GM10847 (cell line): ENCODE results near the gene TRIM9.

ENCODE experiments used
- POLR2A ChIP-seq: IDR thresholded peaks from 2 replicates; pipeline ENCODE4 v1.6.1; 2011; ENCODE audit not compliant: insufficient read length; ENCODE audit errors: extremely low read depth

Gene TRIM9

DNA sequence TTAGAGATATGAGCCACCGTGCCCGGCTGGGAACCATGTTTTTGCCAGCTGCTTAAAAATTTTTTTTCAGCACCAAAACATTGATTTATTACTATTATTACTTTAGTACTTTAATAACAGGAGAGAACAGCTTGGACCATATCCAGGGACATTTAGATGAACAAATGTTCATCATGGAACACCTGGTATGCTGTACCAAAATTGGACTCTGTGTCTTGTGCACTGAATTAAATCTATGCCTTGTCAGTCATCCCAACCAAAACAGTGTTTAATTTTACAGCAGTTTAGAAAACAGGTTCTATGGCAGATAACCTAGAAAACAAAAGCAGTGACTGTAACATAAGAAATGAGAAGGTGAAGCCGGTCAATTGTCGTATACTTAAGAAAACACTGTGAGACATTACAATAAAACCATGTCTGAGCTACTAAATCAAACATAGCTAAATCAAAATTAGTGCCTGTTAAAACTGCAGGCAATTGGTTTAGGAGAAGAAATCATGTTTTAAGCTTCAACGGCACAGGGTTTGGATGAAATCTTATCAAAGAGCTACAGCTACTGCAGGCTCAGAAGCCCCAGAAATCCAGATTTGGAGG lies 92.4 kb downstream of the TRIM9 start:
- TF ChIP-seq POLR2A = no peak

DNA sequence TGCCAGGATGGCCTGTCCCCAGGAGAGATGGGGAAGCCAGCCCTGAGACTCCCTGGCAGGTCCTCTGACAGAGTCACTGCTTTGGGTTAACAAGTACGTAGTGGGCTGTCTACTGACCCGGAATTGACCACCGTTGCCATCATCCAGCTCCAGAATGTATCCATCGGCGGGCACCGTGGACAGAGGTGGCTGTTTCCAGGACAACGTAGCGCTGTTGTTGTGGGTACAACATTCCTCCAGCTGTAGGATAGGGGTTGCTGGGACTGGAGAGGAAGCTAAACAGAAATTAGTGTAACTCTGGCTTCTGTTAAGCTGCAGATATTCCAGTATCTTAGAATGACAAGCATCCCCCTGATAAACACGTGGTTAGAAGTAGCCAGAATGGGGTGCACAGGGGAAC lies 94.3 kb downstream of the TRIM9 start:
- TF ChIP-seq POLR2A = no peak

DNA sequence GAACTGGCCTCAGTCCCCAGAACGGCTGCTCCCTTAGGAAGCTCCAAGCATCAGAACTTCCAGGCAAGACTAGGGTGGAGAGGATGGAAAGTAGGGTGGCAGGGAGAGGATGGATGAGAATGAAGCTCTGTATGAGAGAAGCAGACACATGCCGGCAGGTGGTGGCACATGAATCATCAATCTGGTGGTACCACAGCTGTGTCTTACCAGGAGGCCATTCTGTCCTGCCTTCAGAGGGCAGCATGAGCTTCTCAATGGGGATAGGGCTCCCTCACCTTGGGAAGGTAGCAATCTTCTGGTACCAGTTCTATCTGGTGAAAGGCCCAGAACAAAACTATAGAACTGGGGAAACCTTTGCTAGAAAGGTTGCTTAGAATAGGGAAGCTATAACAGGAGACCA lies 95.2 kb downstream of the TRIM9 start:
- no peak for TF ChIP-seq POLR2A

DNA sequence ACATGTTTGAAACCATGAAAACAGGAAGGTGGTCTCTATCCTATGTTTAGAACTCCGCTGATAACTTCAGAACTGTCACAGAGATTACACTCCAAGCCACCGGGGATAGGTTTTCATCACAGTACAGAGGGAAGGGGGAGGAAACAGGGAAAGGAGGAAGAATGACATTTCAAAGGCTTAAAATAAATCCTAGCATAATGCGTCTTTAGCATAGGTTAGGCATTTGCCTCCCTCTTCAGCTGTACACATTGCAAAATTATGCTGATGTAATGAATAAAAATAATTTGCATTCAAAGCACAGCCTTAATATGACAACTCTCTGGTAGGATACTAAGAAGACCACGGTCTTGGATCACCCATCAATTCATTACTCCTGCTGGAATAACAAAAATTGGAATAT lies 96.3 kb downstream of the TRIM9 start:
- no peak for TF ChIP-seq POLR2A

DNA sequence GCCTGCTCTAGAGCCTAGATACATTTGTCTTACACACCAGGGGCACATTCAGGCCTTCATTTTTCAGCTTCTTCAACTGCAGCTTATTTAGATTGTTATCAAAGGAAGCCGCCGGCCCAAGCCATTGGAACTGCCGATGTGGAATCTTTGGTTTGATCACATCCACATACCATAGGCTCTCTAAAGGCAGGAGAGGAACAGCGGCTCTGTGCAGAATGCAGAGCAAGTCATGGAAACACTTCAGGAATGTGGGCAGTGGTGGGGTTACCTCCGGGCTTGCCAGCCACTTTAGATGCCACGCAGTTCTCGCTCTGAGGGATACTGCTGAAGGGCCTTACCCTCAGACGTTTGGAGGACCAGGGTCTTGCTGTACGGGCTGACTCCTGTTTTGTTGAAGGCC lies 97.2 kb downstream of the TRIM9 start:
- no peak for TF ChIP-seq POLR2A

DNA sequence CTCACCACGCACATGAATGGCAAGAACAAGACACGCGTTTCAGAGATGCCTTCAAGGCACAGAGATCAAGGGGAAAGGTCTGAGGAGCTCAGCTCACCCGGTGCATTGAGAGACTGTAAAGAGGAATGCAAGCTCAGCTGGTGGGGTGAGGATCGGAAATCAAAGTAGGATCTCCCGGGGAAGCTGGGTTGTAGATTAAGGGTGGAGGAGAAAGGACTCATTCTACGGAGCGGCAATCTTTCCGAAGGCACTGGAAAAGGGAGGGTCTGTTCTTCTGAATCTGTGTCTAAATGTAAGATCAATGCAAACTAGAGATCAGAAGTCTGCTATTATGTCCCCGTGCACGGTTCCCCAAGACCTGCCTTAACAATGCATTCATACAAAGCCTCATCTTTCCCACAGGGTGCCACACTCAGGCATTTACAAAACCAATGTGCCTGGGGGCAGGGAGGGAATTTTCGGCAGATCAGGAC lies 109.0 kb downstream of the TRIM9 start:
- TF ChIP-seq POLR2A = no peak

DNA sequence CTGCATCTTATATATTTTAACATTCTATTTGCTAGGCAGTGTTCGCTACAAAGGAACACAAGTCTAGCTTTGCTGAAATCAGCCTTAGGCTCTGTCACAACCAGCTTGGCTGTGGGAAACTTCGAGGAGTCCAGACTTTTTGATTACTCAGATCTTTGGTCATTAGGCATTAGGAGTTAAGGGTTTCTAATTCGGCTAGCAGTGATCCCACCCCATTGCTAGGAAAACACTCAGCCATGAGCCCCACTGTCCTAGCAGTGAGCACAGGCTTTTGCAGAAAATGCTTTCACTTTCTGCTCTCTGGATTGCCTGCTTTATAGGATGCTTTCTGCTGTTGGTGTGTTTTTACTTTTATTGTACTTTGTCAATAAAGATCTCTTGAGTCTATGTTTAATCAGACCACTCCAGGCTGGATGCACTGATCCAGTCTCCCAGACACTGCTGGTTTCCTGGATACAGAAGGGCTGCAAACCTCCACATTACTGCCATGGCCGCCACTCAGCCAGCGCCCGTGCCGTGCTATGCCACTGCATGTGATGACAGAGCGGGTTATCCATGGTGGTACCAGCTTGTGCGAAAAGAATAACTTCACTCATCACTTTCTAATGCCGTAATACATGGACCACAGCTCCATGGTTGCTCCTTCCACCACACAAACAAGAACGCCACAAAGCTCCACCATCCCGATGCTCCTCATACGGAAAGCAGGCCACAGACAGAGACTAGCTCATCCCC lies 109.6 kb downstream of the TRIM9 start:
- no peak for TF ChIP-seq POLR2A

DNA sequence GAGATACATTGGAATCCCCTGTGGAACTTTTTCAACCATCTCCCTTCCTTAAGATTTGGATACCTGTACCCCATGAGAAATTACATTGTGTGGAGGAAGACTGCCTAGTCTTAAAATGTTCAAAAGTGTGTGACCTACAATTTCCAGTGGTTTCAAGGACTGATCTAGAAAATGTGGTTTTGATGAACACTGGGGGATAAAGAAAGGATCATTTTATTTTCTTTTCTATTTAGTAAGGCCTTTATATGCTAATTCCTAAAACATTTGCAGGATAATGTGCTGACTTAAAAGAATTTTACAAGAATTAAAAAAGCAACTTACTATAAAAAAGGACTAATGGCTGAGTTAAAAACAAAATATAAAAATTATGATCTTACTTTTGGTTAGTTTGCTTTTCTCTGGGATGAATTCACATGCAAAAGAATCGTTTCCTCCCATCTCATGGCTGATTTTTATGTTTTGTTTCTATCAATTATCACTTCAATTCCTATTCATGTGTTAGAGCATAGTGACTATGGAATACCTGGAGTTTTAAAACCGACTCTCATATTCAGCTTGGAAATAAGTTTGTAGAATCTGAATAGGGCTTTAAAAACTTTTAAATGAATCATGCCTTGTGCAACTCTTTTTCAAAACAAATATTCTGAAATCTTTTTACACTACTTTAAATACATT lies 110.7 kb downstream of the TRIM9 start:
- TF ChIP-seq POLR2A = no peak

DNA sequence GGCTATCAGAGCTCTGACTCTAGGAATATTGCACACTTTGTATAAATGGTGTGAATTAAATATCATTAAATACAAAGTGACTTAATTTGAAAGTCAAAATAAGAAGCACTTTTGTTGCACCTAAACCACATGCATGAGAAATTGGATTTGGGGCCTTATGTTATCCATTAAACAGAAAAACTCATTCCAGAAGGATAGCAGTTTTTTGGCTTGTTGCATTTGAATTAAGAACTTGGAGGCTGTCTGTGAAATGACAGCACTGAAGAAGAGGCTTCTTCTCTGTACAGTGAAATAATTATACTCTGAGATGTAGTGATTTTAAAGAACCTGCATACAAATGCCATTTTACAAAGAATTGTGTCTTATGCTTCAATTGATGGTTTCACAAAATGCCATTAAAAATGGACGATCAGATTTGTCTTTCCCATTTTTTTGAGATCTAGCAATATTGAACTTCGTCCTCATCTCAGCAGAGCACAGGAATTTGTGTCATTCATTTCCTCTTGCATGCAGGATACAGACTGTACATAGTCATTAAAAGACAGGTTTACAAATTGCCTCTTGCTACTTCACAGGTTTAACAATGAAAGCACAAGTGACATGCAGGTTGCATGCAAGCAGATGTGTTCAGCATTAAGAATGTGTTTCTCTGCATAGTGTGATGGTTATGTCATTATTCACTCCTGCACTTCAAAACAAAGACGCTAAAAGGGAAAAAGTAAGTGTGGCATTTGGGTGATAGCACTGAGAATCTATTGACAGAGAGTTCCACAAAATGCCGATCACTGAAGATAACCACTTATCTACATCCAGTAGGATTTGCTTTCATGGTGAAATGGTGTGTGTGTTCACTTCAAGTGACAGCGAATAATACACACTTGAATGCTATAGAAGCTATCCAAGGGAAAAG lies 114.7 kb downstream of the TRIM9 start:
- TF ChIP-seq POLR2A = no peak

DNA sequence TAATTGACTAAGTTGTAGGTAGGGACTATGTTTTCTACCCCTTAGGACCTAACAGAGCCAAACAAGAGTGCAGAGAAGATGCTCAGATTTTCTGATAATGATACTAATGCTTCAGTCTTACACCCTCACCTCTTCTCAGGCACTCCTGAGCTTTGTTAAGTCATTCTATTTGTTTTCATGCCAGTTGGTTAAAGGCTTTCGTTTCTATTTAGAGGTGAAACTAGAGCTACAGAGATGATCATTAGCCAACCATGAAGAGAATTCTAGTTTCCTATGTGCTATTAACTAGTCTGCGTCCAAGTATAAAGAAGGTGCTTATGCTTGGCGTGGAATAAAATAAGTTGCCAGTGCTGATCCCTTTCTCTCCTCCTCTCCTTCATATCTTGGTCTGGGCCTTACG lies 116.0 kb downstream of the TRIM9 start:
- TF ChIP-seq POLR2A = no peak

DNA sequence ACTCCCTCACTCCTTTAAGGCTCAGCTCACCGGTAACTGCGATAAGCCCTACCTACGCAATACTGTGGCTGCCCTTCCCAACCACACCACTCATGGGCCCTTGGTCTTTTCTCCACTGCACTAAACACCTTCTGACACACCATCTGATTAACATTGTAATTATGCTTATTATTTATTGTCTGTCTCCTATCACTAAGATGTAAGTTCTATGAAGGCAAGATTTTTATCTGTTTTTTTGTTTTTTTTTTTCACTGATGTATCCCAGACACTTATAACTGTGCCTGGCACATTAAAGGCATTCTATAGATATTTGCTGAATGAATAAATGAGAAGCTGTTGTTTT lies 116.4 kb downstream of the TRIM9 start:
- TF ChIP-seq POLR2A = no peak

DNA sequence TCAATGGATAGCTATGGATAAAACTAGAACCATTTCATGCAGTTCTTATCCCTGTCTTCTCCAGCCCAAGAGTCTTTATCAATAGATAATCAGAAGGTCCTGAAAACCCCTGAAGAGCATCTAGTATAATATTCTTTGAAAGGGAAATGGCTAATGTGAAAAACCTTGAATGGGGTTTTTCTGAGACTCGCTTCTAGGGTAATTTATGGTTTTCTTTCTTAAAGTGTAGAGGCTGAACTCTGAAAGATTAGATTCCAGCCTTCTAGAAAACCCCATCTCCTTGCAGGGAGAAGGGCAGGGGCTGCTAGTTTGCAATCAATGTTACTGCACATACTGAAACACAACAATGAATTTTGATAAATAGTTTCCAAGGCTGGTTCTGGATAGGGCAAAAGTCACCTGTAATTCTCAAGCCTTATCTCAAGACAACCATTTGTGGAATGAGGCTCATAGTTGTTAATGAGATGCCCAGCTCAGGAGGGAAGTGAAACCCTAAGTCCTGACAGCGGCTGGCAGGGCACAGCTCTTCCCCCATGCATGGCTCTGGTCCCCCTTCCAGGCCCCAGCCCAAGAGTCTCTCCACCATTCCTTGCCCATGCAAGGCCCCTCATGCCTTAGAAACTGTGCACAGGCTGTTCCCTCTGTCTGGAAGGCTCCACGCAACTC lies 116.9 kb downstream of the TRIM9 start:
- no peak for TF ChIP-seq POLR2A

DNA sequence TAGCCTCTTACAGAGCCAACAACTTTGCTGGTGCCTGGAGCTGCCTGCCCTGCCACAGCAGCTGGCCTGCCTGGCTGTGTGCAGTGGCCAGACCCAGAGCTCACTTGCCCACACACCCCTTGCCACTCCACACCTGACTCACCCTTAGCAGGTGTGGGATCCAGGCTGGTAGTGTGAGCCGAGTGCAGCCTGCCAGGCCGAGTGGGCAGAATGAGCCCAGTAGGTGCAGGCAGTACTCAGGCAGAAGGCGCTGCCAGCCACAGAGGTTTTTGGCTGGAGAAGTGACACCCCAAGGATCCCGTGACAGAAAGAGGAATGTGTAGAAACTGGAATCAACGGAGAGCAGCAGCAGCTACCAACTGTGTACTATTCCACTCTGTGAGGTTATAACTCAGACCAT lies 120.8 kb downstream of the TRIM9 start:
- TF ChIP-seq POLR2A = no peak

DNA sequence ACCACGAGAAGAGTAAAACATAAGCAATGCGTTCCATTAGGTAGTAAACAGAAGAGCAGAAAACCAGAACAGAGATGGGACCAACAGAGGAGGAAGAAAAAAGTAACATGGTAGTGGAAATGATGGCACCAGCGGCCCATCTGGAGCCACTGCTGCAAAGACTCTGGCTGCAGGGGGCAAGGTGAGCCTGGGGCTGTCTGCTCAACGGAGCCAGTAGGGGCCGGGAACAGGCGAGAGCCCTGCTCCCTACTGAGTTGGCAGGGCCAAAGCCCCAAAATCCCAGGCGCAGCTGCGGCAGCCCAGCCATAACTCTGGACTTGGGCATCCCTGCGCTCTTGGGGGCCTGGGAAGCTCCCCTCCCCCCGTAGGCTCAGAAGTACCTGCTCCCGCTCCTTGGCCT lies 122.2 kb downstream of the TRIM9 start:
- TF ChIP-seq POLR2A = no peak

DNA sequence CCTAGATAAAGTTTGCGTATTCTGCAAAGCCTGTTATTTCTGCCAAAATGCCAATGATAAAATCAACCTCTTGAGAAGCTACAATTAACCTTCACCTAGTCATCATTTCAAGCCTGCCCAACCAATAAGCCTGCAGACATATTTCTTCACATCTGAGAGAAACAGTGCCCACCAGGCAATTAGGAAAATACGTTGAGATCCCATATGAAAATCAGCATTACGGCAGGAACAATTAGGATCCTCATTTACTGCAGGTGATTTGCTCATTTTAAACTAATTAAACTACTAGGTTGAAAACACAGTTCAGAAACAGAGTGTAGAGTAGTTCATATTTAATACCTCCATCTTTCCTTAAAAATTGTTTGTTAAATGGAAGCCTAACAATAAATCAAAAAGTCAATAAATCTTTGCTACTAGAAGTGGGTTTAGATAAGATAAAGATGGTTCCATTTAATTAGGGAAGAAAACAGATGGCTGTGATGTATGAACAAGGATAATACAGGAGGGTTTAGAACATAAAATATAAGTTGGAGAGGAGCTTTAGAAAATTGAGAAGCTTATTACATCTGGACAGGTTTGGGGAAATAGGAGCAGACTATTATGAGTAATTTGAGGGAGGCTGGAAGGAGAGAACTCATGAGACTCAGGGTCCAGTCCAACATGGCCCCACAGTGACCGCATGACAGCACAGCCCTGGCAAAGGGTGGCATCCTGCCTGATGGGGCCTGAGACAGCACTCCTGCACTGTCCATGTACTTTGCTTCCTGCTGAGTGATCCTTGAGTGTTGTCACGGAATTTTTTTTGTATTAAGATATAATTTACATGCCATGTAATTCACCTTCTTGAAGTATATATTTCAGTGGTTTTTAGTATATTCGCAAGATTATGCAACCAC lies 123.8 kb downstream of the TRIM9 start:
- no peak for TF ChIP-seq POLR2A

DNA sequence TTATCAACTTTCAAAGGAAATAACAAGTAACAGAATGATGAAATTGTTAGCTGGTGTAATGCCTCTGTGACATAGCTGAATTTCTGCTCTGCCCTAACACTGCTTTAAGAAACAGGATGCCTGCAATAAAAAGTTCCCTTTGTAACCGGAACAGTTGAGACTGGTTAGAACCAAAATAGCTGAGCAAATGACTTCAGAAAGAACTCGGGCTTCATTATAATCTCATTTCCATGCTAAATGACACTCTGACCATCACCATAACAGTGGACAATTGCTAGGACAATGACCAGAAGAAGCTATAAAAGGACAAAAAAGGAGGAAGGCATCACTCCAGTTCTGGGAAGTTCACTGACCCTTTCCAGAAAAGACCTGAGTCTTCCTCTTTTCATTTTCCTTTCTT lies 127.1 kb downstream of the TRIM9 start:
- TF ChIP-seq POLR2A = no peak
